Lower leg skin (tissue), 4 donors: Measurements from ENCODE around the gene TPSAB1. TPM values are rescaled to one million over a fixed set of nuclear protein-coding genes. Genes with fewer than 3 reads are reported as not detected.
"Not testable (repeated sequence)": the region's sequence is repeated elsewhere in the genome, so short reads cannot be mapped to it uniquely, and the experiment has no call there.

Experiments
- DNase-seq, 2 donors: peaks; one replicate each; pipeline ENCODE4 v3.0.0-alpha.2; 2019; ENCODE audit warnings: low spot score in 2 of 2
- H3K4me3 ChIP-seq: fragments of 200-600 bp; sonication (generic); 2 replicates; pipeline ENCODE4 v1.5.1; 2017; ENCODE audit warnings: mild to moderate bottlenecking, low read depth; ENCODE audit not compliant: poor library complexity, severe bottlenecking
- POLR2A ChIP-seq, 2 donors: fragments of 450-650 bp; IDR thresholded peaks; one replicate each; pipeline ENCODE4 v1.6.1; 2016 to 2017; ENCODE audit warnings: antibody characterized with exemption in 2 of 2, mild to moderate bottlenecking in 1 of 2, moderate library complexity in 1 of 2
- WGBS, 2 donors: methylation state at CpG; one replicate each; pipeline ENCODE4 v1.1.5; 2018; 5-methylcytosine and 5-hydroxymethylcytosine counted together
- intact Hi-C: fragments of 100-400 bp; cut with DNase I; formaldehyde crosslinking; loops from one replicate; pipeline ENCODE4 v1.15.0; 2023; ENCODE audit warnings: low total_unique reads
- total RNA-seq, 4 donors: library from RNA; depleted of rRNA; stranded (reverse); fragments of >200 nt; gene quantifications; one replicate each; pipeline ENCODE4 v1.1.0, GENCODE V29; 2016
- TF ChIP-seq, protein P1 (sequence below), 3 donors: fragments of 450-650 bp; IDR thresholded peaks; one replicate each; pipeline ENCODE4 v1.5.1; 2016; ENCODE audit warnings: antibody characterized with exemption in 3 of 3, mild to moderate bottlenecking in 3 of 3, moderate library complexity in 2 of 3

The TPSAB1 gene
- total RNA-seq, 4 donors from 2014 or later, result 16.4 to 93.5 (median 29.8) TPM

DNA sequence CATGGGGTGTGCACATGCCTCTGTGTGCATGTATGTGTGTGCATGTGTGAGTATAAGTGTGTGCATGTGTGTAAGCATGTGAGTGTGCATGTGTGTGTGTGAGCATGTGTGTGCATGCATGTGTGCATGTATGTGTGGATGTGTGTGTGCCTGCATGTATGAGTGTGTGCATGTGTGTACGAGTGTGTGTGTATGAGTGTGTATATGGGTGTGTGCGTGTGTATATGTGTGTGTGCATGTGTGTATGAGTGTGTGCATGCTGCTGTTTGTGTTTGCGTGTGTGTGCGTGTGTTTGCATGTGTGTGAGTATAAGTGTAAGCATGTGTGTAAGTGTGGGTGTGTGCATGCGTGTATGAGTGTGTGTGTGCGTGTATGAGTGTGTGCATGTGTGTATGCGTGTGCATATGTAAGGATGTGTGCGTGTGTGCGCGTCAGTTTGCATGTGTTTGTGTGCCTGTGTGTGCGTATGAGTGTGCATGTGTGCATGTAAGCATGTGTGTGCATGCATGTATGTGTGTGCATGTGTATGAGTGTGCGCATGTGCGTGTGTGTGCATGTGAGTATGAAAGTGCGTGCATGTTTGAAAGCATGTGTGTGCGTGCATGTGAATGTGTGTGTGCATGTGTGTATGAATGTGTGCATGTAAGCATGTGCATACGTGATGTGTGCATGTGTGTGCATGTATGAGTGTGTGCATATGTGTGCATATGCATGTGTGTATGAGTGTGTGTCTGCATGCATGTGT, 24.0 kb downstream of the TPSAB1 start:
- TF ChIP-seq, protein P1, sequence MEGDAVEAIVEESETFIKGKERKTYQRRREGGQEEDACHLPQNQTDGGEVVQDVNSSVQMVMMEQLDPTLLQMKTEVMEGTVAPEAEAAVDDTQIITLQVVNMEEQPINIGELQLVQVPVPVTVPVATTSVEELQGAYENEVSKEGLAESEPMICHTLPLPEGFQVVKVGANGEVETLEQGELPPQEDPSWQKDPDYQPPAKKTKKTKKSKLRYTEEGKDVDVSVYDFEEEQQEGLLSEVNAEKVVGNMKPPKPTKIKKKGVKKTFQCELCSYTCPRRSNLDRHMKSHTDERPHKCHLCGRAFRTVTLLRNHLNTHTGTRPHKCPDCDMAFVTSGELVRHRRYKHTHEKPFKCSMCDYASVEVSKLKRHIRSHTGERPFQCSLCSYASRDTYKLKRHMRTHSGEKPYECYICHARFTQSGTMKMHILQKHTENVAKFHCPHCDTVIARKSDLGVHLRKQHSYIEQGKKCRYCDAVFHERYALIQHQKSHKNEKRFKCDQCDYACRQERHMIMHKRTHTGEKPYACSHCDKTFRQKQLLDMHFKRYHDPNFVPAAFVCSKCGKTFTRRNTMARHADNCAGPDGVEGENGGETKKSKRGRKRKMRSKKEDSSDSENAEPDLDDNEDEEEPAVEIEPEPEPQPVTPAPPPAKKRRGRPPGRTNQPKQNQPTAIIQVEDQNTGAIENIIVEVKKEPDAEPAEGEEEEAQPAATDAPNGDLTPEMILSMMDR (IDR thresholded peaks at IDR 0.05), result no peak
- no peak for TF ChIP-seq POLR2A (IDR thresholded peaks at IDR 0.05)
- intact Hi-C loops, result no loop called here
- no peak for DNase-seq
- H3K4me3 ChIP-seq, result no peak overlapping the region
- 81 to 88% methylated on average over 16 of the region's 16 CpGs for WGBS, 2 donors

DNA sequence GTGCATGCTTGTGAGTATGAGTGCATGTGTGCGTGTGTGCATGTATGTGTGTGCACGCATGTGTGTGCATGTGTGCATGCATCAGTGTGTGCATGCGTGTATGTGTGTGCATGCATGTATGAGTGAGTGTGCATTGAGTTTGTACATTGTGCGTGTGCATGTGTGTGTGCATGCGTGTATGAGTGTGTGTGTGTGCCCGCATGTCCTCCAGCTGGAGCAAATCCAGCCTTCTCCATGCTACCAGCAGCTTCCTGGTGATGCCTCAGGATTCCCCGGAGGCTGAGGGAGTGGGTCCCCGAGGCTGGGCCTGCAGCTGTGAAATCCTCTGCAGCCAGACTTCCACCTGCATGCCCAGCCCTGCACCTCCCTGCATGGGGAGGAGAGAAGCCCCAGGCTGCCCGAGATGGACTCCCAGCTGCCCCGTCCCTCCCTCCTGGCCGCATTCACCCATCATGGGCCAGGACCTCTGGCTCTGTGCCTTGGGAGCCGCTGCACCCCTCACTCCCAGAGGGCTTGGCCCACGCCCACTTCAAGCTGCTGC, 24.7 kb downstream of the TPSAB1 start:
- intact Hi-C loops, result no loop called here
- DNase-seq, result no peak
- H3K4me3 ChIP-seq, result no peak overlapping the region
- WGBS, 2 donors, result 64 to 66% methylated on average over 13 of the region's 13 CpGs
- TF ChIP-seq, protein P1 (IDR thresholded peaks at IDR 0.05), result no peak
- no peak for TF ChIP-seq POLR2A (IDR thresholded peaks at IDR 0.05)

DNA sequence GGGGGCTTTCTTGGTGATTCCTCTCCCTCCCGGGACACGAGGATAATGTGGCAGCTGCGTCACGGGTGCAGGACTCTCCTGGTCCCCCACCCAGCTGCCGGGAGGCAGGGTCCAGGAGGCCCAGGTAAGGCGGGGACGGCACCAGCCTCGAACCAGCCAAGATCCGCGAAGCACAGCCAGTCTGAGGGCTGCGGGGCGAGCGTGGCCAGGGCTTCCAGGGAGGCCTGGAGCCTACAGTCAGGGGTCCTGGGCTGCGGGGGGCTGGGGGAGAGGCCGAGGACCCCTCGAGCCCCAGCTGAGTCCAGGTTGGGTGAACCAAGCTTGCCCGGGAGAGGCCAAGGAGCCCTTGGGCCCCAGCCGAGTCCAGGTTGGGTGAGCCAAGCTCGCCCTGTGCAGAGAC, 25.3 kb downstream of the TPSAB1 start:
- 69 to 70% methylated on average over 12 to 19 of the region's 19 CpGs for WGBS, 2 donors
- no peak for TF ChIP-seq POLR2A (IDR thresholded peaks at IDR 0.05)
- TF ChIP-seq, protein P1 (IDR thresholded peaks at IDR 0.05), result no peak
- no peak overlapping the region for H3K4me3 ChIP-seq
- DNase-seq, result no peak
- intact Hi-C loops, result no loop called here

DNA sequence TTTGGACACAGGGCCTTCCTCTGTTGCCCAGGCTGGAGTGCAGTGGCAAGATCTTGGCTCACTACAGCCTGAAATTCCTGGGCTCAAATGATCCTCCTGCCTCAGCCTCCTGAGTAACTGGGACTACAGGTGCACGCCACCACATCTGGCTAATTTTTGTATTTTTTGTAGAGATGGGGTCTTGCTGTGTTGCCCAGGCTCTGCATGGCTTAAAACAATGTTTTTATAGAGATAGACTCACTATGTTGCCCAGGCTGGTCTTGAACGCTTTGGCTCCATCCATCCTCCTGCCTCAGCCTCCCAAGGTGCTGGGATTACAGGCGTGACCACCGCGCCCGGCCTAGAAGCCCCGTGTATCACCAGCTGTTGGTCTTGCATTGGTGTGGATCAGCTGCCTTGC, 28.9 kb downstream of the TPSAB1 start:
- 93 to 96% methylated on average over 7 of the region's 7 CpGs for WGBS, 2 donors
- intact Hi-C loops, H3K4me3 ChIP-seq, DNase-seq: not testable (repeated sequence)

DNA sequence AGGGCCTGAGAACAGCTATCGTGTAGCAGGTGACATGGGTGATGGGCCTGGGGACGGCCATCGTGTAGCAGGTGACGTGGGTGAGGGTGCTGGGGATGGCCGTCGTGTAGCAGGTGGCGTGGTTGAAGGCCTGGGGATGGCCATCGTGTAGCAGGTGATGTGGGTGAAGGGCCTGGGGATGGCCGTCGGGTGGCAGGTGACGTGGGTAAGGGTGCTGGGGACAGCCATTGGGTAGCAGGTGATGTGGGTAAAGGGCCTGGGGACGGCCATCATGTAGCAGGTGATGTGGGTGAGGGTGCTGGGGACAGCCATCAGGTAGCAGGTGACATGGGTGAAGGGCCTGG, 30.8 kb downstream of the TPSAB1 start:
- 74 to 79% methylated on average over 12 of the region's 12 CpGs for WGBS, 2 donors
- intact Hi-C loops, result no loop called here
- TF ChIP-seq, protein P1 (IDR thresholded peaks at IDR 0.05), result no peak
- TF ChIP-seq POLR2A (IDR thresholded peaks at IDR 0.05), result no peak
- no peak for DNase-seq
- no peak overlapping the region for H3K4me3 ChIP-seq

DNA sequence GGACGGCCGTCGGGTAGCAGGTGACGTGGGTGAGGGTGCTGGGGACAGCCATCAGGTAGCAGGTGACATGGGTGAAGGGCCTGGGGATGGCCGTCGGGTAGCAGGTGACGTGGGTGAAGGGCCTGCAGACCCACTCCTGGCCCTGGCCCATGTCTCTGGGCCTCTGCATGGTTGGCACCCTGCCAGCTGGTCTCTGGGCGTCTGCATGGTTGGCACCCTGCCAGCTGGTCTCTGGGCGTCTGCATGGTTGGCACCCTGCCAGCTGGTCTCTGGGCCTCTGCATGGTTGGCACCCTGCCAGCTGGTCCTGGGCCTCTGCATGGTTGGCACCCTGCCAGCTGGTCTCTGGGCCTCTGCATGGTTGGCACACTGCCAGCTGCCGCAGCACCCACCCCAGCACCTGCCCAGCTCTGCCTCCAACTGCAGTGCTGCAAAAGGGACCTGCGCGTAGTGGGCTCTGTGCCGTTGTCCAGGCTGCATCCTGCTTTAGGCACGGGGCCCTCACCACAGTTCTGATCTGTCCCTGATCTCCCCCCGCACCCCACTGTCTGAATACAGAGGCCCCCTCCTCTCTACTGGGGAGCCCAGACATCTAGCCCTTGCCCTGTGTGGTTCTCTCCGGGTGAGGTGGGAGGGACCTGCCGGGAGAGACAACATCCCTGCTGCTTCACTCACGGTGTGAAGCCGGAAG, 31.4 kb downstream of the TPSAB1 start:
- DNase-seq, intact Hi-C loops, H3K4me3 ChIP-seq: not testable (repeated sequence)
- 18 to 26% methylated on average over 13 to 18 of the region's 19 CpGs for WGBS, 2 donors
